B cell (primary cell): Measurements from ENCODE around the gene ACSS1. TPM values are rescaled to one million over a fixed set of nuclear protein-coding genes. Genes with fewer than 3 reads are reported as not detected.

Experiments
- ATAC-seq: fragments of 200-7000 bp; cut with Tn5 transposase; one replicate; pipeline ENCODE4 v1.10.0; 2021; ENCODE audit warnings: low read depth, mild to moderate bottlenecking, moderate number of reproducible peaks, moderate library complexity
- CTCF ChIA-PET: fragments of 350-600 bp; sonication (Branson Sonifier 250); formaldehyde crosslinking; loops from one replicate; lab custom pipeline; 2021; ENCODE audit warnings: antibody characterized with exemption, inconsistent platforms; lab: Charles Lee
- POLR2A ChIA-PET: fragments of 350-600 bp; sonication (Branson Sonifier 250); formaldehyde crosslinking; loops from one replicate; lab custom pipeline; 2021; ENCODE audit warnings: antibody characterized with exemption; lab: Charles Lee
- DNase-seq: peaks from one replicate; pipeline ENCODE4 v3.0.0; 2013
- H2AFZ ChIP-seq: 2 replicates; pipeline ENCODE4 v1.6.1; 2012; ENCODE audit warnings: mild to moderate bottlenecking, low read depth, low read length; ENCODE audit not compliant: insufficient read depth, poor library complexity, severe bottlenecking
- H3K27ac ChIP-seq, 2 donors: 1 replicate in 1 of 2; 2 replicates in 1 of 2; pipeline ENCODE4 v1.5.1; 2012 to 2013; ENCODE audit warnings: low read length in 2 of 2, mild to moderate bottlenecking in 2 of 2, moderate library complexity in 1 of 2
- H3K27me3 ChIP-seq, 4 experiments: fragments of 200-600 bp in 1 of 4; sonication (generic) in 1 of 4; replicated peaks in 1 of 4; 1 replicate in 2 of 4; 2 replicates in 2 of 4; pipeline versions ENCODE4 v1.6.1 to v1.7.0; 2013 to 2016; ENCODE audit warnings: low read length in 3 of 4, mild to moderate bottlenecking in 2 of 4, mixed read lengths in 1 of 4, moderate library complexity in 1 of 4; ENCODE audit not compliant: insufficient read depth in 4 of 4, control insufficient read depth in 3 of 4; ENCODE audit errors: control extremely low read depth in 1 of 4
- H3K36me3 ChIP-seq, 2 experiments: replicated peaks in 1 of 2; 1 replicate in 1 of 2; 2 replicates in 1 of 2; pipeline versions ENCODE4 v1.6.1 to v1.7.1; 2013; ENCODE audit warnings: low read length in 1 of 2; ENCODE audit not compliant: insufficient read depth in 2 of 2, control insufficient read depth in 1 of 2; ENCODE audit errors: control extremely low read depth in 1 of 2, extremely low read depth in 1 of 2
- H3K4me1 ChIP-seq, 2 donors: fragments of 200-600 bp in 1 of 2; sonication (generic) in 1 of 2; 1 replicate in 1 of 2; 2 replicates in 1 of 2; pipeline versions ENCODE4 v1.5.1 to v1.6.1; 2013 to 2017; ENCODE audit warnings: low read length in 2 of 2; ENCODE audit not compliant: control insufficient read depth in 2 of 2, insufficient read depth in 2 of 2
- H3K4me2 ChIP-seq: replicated peaks from 2 replicates; pipeline ENCODE3; 2012; ENCODE audit warnings: mild to moderate bottlenecking, low read depth, low read length; ENCODE audit not compliant: poor library complexity, severe bottlenecking
- H3K4me3 ChIP-seq, 5 experiments: fragments of 200-600 bp in 1 of 5; sonication (generic) in 1 of 5; 1 replicate in 3 of 5; 2 replicates in 2 of 5; pipeline versions ENCODE4 v1.5.1 to v1.7.0; 2011 to 2016; ENCODE audit warnings: low read length in 4 of 5, mild to moderate bottlenecking in 4 of 5, low read depth in 2 of 5, control low read depth in 1 of 5, moderate library complexity in 1 of 5; ENCODE audit not compliant: insufficient read depth in 1 of 5; ENCODE audit errors: control extremely low read depth in 1 of 5, extremely low read depth in 1 of 5
- H3K79me2 ChIP-seq: fragments of 200-600 bp; sonication (generic); one replicate; pipeline ENCODE4 v1.6.0; 2016; ENCODE audit warnings: low read length; ENCODE audit not compliant: control insufficient read depth, insufficient read depth
- H3K9ac ChIP-seq: fragments of 200-600 bp; sonication (generic); 2 replicates; pipeline ENCODE4 v1.6.1; 2017; ENCODE audit warnings: mild to moderate bottlenecking, low read length, moderate library complexity
- H3K9me3 ChIP-seq, 3 donors: one replicate each; pipeline versions ENCODE4 v1.6.1 to v1.7.1; 2013; ENCODE audit warnings: low read length in 2 of 3; ENCODE audit not compliant: control insufficient read depth in 2 of 3, insufficient read depth in 1 of 3; ENCODE audit errors: control extremely low read depth in 1 of 3
- H4K20me1 ChIP-seq: 2 replicates; pipeline ENCODE4 v1.6.0; 2012; ENCODE audit warnings: mild to moderate bottlenecking, low read length; ENCODE audit not compliant: insufficient read depth, control insufficient read depth, poor library complexity, severe bottlenecking
- H3K27ac Mint-ChIP-seq: one replicate; pipeline ENCODE4 v1.8.0; 2021; ENCODE audit warnings: mixed read lengths
- H3K27me3 Mint-ChIP-seq: one replicate; pipeline ENCODE4 v1.8.0; 2021; ENCODE audit warnings: mixed read lengths
- H3K4me1 Mint-ChIP-seq: one replicate; pipeline ENCODE4 v1.8.0; 2021; ENCODE audit warnings: mixed read lengths
- H3K4me3 Mint-ChIP-seq: one replicate; pipeline ENCODE4 v1.8.0; 2021; ENCODE audit warnings: mixed read lengths
- H3K9me3 Mint-ChIP-seq: one replicate; pipeline ENCODE4 v1.8.0; 2022; ENCODE audit warnings: mixed read lengths; ENCODE audit not compliant: insufficient read depth
- EZH2 ChIP-seq: IDR thresholded peaks from 2 replicates; pipeline ENCODE4 v1.6.1; 2012; ENCODE audit warnings: borderline replicate concordance, low read depth, mild to moderate bottlenecking, moderate library complexity, low read length; ENCODE audit not compliant: insufficient read depth, poor library complexity, severe bottlenecking
- WGBS: methylation state at CpG from one replicate; pipeline ENCODE4 v1.1.5; 2013; ENCODE audit warnings: missing lambda C conversion rate; ENCODE audit not compliant: insufficient coverage; 5-methylcytosine and 5-hydroxymethylcytosine counted together
- intact Hi-C: fragments of 100-400 bp; cut with micrococcal nuclease; formaldehyde crosslinking; loops from one replicate; pipeline ENCODE4 v1.10.0; 2022
- polyA plus RNA-seq: library from polyadenylated mRNA; depleted of rRNA; stranded (reverse); fragments of >200 nt; gene quantifications from 2 replicates; pipeline ENCODE4 v1.2.3, GENCODE V29; 2012
- total RNA-seq, 2 donors: library from RNA; stranded (reverse); fragments of 120-200 nt in 1 of 2; gene quantifications; 1 replicate in 1 of 2; 2 replicates in 1 of 2; pipeline versions ENCODE4 v1.2.3 to v1.2.4, GENCODE V29; 2013 to 2022
- TF ChIP-seq, protein P1 (sequence below): fragments of 200-600 bp; IDR thresholded peaks from one replicate; pipeline ENCODE4 v1.8.0; 2022; ENCODE audit warnings: antibody characterized with exemption, mild to moderate bottlenecking

Gene ACSS1
- total and polyA plus RNA-seq, 2 donors (not counting 1 experiment from before 2014, with no cell fraction given): 82.7 to 95.5 TPM

DNA sequence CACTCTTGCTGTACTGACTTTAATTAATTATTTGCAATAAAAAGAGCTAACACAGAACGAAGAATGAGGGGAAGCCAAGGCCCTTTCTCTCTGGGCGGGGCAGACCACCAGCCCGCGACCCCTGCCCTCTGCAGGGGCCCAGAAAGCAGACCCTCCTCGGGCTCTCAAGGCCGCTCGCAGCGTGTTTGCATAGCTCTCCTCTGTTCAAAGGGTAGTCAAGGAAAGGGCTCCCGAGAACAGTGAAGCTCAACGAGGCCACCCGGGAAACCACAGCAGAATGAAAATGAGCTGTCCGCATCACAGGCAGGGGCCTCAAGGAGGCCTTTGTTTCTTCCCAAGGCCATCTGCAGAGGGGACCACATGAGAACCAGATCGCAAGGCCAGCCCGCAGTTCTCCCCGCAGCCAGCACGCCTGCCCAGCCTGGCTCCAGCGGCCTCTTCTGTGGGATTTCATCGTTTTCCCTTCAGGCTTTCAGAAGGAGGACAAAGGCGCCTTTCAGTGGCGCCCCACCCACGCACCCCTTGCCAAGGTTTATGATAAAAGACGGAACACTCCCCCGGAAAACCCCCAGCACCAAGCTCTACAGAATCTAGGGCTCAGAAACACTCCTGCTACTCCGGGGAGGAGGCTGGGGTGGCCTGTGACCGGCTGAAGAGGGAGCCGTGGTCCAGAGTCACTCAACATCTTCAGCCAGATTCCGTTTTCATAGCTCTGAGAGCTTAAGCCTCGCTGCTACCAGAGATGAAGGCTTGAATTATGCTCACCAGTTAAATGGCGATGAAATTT is 25.3 kb downstream of the ACSS1 start:
- POLR2A ChIA-PET: interaction anchor here (0.5 kb wide), 1 partner anchor 9 kb away, joined by 3 read pairs; no protein-coding TSS in a partner anchor
- Histone ChIP-seq H3K79me2 (peaks cover 97% of the 10 kb centered on the region), H4K20me1 (peaks cover 66% of the 10 kb centered on the region), H3K27me3 (no peaks in the 10 kb centered on the region), H2AFZ (no peak overlapping the region), H3K9me3 (no peaks in the 10 kb centered on the region), H3K27ac (no peak overlapping the region), H3K4me3 (no peak overlapping the region), H3K4me2 (no peak overlapping the region), H3K4me1 (peaks cover 26 to 27% of the 10 kb centered on the region in 2 donors), H3K36me3 (peaks cover 0 to 47% of the 10 kb centered on the region in 2 experiments), H3K9ac (no peak overlapping the region)
- no peaks in the 10 kb centered on the region for H3K9me3 Mint-ChIP-seq
- 98% methylated on average over 28 of the region's 29 CpGs for WGBS
- CTCF ChIA-PET: interaction anchor here (1.1 to 2.8 kb wide), 5 partner anchors 20 to 38 kb away, joined by 4 to 10 read pairs (median 9); no protein-coding TSS in a partner anchor
- H3K4me1 Mint-ChIP-seq: peaks cover 40% of the 10 kb centered on the region
- no peak overlapping the region for H3K27ac Mint-ChIP-seq
- DNase-seq (no peak), ATAC-seq (no peak)
- TF ChIP-seq, protein P1, sequence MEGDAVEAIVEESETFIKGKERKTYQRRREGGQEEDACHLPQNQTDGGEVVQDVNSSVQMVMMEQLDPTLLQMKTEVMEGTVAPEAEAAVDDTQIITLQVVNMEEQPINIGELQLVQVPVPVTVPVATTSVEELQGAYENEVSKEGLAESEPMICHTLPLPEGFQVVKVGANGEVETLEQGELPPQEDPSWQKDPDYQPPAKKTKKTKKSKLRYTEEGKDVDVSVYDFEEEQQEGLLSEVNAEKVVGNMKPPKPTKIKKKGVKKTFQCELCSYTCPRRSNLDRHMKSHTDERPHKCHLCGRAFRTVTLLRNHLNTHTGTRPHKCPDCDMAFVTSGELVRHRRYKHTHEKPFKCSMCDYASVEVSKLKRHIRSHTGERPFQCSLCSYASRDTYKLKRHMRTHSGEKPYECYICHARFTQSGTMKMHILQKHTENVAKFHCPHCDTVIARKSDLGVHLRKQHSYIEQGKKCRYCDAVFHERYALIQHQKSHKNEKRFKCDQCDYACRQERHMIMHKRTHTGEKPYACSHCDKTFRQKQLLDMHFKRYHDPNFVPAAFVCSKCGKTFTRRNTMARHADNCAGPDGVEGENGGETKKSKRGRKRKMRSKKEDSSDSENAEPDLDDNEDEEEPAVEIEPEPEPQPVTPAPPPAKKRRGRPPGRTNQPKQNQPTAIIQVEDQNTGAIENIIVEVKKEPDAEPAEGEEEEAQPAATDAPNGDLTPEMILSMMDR: no peak
- TF ChIP-seq EZH2: no peak
- H3K4me3 Mint-ChIP-seq: no peak overlapping the region
- intact Hi-C loops: no loop called here
- no peaks in the 10 kb centered on the region for H3K27me3 Mint-ChIP-seq

DNA sequence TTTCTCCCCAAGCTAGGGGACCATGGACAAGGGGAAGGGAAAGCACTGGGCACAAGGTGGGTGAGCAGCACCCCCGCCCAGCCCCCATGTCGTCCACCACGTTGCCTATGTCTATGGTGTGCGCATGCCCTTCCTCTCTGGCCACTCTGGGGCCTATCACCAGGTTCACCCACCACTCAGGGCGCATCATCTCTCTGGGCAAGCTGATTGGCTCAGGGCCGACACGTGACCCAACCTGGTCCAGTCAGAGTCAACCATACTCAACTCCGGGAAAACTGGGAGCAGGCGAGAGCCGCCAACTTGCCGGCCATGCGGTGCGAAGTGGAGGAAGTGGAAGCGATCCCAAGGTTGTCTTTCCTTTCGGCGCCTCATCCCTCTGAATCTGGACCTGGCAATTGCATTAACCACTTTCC is 25.9 kb downstream of the ACSS1 start:
- Histone ChIP-seq H3K4me1 (peaks cover 20 to 21% of the 10 kb centered on the region in 2 donors), H3K27ac (no peak overlapping the region), H3K36me3 (peaks cover 0 to 53% of the 10 kb centered on the region in 2 experiments), H3K9ac (no peak overlapping the region), H3K79me2 (peaks cover 97% of the 10 kb centered on the region), H3K4me3 (no peak overlapping the region), H4K20me1 (peaks cover 70% of the 10 kb centered on the region), H3K27me3 (no peaks in the 10 kb centered on the region), H3K9me3 (no peaks in the 10 kb centered on the region), H2AFZ (no peak overlapping the region), H3K4me2 (no peak overlapping the region)
- Mint-ChIP-seq H3K27me3 (no peaks in the 10 kb centered on the region), H3K4me1 (peaks cover 39% of the 10 kb centered on the region), H3K9me3 (no peaks in the 10 kb centered on the region), H3K4me3 (no peak overlapping the region), H3K27ac (no peak overlapping the region)
- WGBS: 95% methylated on average over 13 of the region's 16 CpGs
- CTCF ChIA-PET: interaction anchor here (1.8 to 2.8 kb wide), 3 partner anchors 27 to 33 kb away, joined by 4 to 10 read pairs (median 9); no protein-coding TSS in a partner anchor
- POLR2A ChIA-PET: interaction anchor here (0.5 kb wide), 1 partner anchor 9 kb away, joined by 3 read pairs; no protein-coding TSS in a partner anchor
- DNase-seq (no peak), ATAC-seq (no peak)
- TF ChIP-seq, protein P1: no peak
- no peak for TF ChIP-seq EZH2
- intact Hi-C loops: no loop called here
